ENCODE results near the gene ZNF511.
"Not testable (repeated sequence)": the region's sequence is repeated elsewhere in the genome, so short reads cannot be mapped to it uniquely, and the experiment has no call there.

The ZNF511 gene

GRCh38 chr10:133264461-133264860, 44.3 kb upstream of the ZNF511 start:
- DNase-seq (ENCODE audit: low read depth in 2 of 2) = no peak
- no peak for TF ChIP-seq CTCF (IDR thresholded peaks at IDR 0.05; ENCODE audit: low read depth, low read length)
- no peak overlapping the region for H3K4me3 ChIP-seq (replicated peaks in 1 of 2; ENCODE audit: low read depth in 2 of 2, low read length in 2 of 2)

- not testable (repeated sequence) for DNase-seq (ENCODE audit: low read depth in 2 of 2); H3K4me3 ChIP-seq (replicated peaks in 1 of 2; ENCODE audit: low read depth in 2 of 2, low read length in 2 of 2)
Measured at GRCh38 chr10:133265052-133265451, 43.7 kb upstream of the ZNF511 start.

- TF ChIP-seq CTCF (IDR thresholded peaks at IDR 0.05; ENCODE audit: low read depth, low read length) = no peak
- no peak for DNase-seq (ENCODE audit: low read depth in 2 of 2)
- H3K4me3 ChIP-seq (replicated peaks in 1 of 2; ENCODE audit: low read depth in 2 of 2, low read length in 2 of 2) = no peak overlapping the region
Measured at GRCh38 chr10:133266056-133266795, 42.5 kb upstream of the ZNF511 start.

GRCh38 chr10:133267293-133267692, 41.4 kb upstream of the ZNF511 start:
- no peak for DNase-seq (ENCODE audit: low read depth in 2 of 2)
- TF ChIP-seq CTCF (IDR thresholded peaks at IDR 0.05; ENCODE audit: low read depth, low read length) = no peak
- H3K4me3 ChIP-seq (replicated peaks in 1 of 2; ENCODE audit: low read depth in 2 of 2, low read length in 2 of 2) = no peak overlapping the region

GRCh38 chr10:133267829-133268228, 40.9 kb upstream of the ZNF511 start:
- H3K4me3 ChIP-seq (replicated peaks in 1 of 2; ENCODE audit: low read depth in 2 of 2, low read length in 2 of 2) = no peak overlapping the region
- no peak for DNase-seq (ENCODE audit: low read depth in 2 of 2)
- TF ChIP-seq CTCF (IDR thresholded peaks at IDR 0.05; ENCODE audit: low read depth, low read length) = no peak

- DNase-seq (ENCODE audit: low read depth in 2 of 2) = no peak
- no peak overlapping the region for H3K4me3 ChIP-seq (replicated peaks in 1 of 2; ENCODE audit: low read depth in 2 of 2, low read length in 2 of 2)
- no peak for TF ChIP-seq CTCF (IDR thresholded peaks at IDR 0.05; ENCODE audit: low read depth, low read length)
Measured at GRCh38 chr10:133268532-133268931, 40.2 kb upstream of the ZNF511 start.

GRCh38 chr10:133269367-133269766, 39.3 kb upstream of the ZNF511 start:
- no peak overlapping the region for H3K4me3 ChIP-seq (replicated peaks in 1 of 2; ENCODE audit: low read depth in 2 of 2, low read length in 2 of 2)
- TF ChIP-seq CTCF (IDR thresholded peaks at IDR 0.05; ENCODE audit: low read depth, low read length) = no peak
- DNase-seq (ENCODE audit: low read depth in 2 of 2) = no peak

Data from cardiac fibroblast (primary cell).